Ascending aorta (tissue), 2 donors: ENCODE results near the gene SLC43A1. TPM values are rescaled to one million over a fixed set of nuclear protein-coding genes. Genes with fewer than 3 reads are reported as not detected.
A peak's percentile ranks its signal among the peaks of the same experiment; 100 is the strongest.

Experiments
- DNase-seq, 2 donors: peaks; one replicate each; pipeline ENCODE4 v3.0.0-alpha.2; 2019; ENCODE audit warnings: low spot score in 2 of 2
- H3K27ac ChIP-seq, 2 donors: fragments of 200-600 bp; sonication (generic); one replicate each; pipeline ENCODE4 v1.5.1; 2016 to 2017; ENCODE audit warnings: mild to moderate bottlenecking in 1 of 2
- H3K27me3 ChIP-seq: fragments of 200-600 bp; sonication (generic); one replicate; pipeline ENCODE4 v1.5.1; 2017
- H3K36me3 ChIP-seq, 2 donors: fragments of 200-600 bp; sonication (generic); one replicate each; pipeline ENCODE4 v1.5.1; 2016
- H3K4me1 ChIP-seq, 2 donors: fragments of 200-600 bp; sonication (generic); one replicate each; pipeline ENCODE4 v1.5.1; 2016 to 2017; ENCODE audit warnings: mild to moderate bottlenecking in 1 of 2
- H3K4me3 ChIP-seq, 2 donors: fragments of 200-600 bp; sonication (generic); one replicate each; pipeline ENCODE4 v1.5.1; 2016 to 2017; ENCODE audit warnings: mild to moderate bottlenecking in 1 of 2
- H3K9me3 ChIP-seq, 2 donors: fragments of 200-600 bp; sonication (generic); one replicate each; pipeline ENCODE4 v1.5.1; 2016
- CTCF ChIP-seq, 3 experiments: fragments of 200-600 bp in 2 of 3; fragments of 450-650 bp in 1 of 3; sonication (generic) in 2 of 3; IDR thresholded peaks; one replicate each; pipeline ENCODE4 v1.5.1; 2016 to 2019; ENCODE audit warnings: antibody characterized with exemption in 3 of 3, mild to moderate bottlenecking in 1 of 3, moderate library complexity in 1 of 3
- intact Hi-C: fragments of 100-400 bp; cut with DNase I; formaldehyde crosslinking; loops from one replicate; pipeline ENCODE4 v1.15.1; 2023
- total RNA-seq: library from RNA; depleted of rRNA; stranded (reverse); fragments of >200 nt; gene quantifications from one replicate; pipeline ENCODE4 v1.1.0, GENCODE V29; 2016

Gene SLC43A1
- total RNA-seq, 1 donor from 2014 or later: 18.4 TPM

DNA sequence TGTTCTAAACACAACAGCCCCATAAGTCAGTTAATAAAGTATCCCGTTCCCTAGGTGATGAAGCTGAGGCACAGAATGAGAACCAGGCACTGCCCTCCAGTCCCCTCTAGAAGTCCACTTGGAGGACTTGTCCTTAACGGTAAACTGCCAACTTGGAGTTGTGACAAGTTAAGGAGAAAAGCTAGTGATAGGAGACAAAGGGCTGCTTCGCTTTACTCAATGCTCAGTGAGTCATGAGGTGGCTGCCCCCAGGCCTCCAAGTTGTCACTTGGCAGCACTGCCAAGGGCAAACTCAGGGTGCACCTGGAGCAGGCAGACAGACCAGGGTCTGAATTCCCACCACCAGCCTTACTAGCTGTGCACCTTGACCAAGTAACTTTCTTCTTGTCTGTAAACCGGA, 13.5 kb downstream of the SLC43A1 start:
- TF ChIP-seq CTCF (IDR thresholded peaks at IDR 0.05): no peak
- Histone ChIP-seq H3K27me3 (no peaks in the 10 kb centered on the region), H3K36me3 (no peaks in the 10 kb centered on the region), H3K9me3 (no peaks in the 10 kb centered on the region), H3K27ac (no peak overlapping the region), H3K4me1 (peaks cover 4 to 12% of the 10 kb centered on the region in 2 donors), H3K4me3 (no peak overlapping the region)
- DNase-seq: no peak
- intact Hi-C loops: no loop called here

DNA sequence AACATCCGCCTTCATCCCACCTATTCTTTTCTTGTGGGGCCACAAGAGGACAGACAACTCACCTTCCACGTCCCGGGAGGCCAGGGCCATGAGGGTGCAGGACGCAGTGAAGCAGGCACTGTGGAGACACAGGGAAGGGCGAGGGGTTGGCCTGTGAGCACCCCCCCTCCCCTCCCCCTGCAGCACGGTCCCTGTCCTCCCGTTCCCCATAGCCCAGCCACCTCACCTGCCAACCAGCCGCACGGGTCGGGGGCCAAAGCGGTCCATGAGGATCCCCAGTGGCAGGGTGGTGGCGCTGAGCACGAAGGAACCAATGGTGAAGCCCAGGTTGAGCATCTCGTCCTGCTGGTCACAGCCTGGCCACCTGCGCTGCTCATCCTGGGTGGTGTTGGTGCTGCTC, 14.6 kb downstream of the SLC43A1 start:
- no peak for TF ChIP-seq CTCF (IDR thresholded peaks at IDR 0.05)
- Histone ChIP-seq H3K4me1 (peaks cover 4 to 12% of the 10 kb centered on the region in 2 donors), H3K36me3 (no peaks in the 10 kb centered on the region), H3K9me3 (no peaks in the 10 kb centered on the region), H3K4me3 (no peak overlapping the region), H3K27ac (peak overlapping the region; percentile 7 to 77), H3K27me3 (no peaks in the 10 kb centered on the region)
- no peak for DNase-seq
- intact Hi-C loops: no loop called here

GRCh38 chr11:57500515-57500914, 15.0 kb downstream of the SLC43A1 start:
- intact Hi-C loops: no loop called here
- Histone ChIP-seq H3K9me3 (no peaks in the 10 kb centered on the region), H3K27me3 (no peaks in the 10 kb centered on the region), H3K4me3 (no peak overlapping the region), H3K4me1 (peaks cover 4 to 12% of the 10 kb centered on the region in 2 donors), H3K27ac (peak overlapping the region in 1 of 2 donors; percentile 77), H3K36me3 (no peaks in the 10 kb centered on the region)
- TF ChIP-seq CTCF (IDR thresholded peaks at IDR 0.05): no peak
- DNase-seq: no peak

GRCh38 chr11:57499983-57500461, 15.5 kb downstream of the SLC43A1 start:
- Histone ChIP-seq H3K4me3 (peak overlapping the region; percentile 39 to 55), H3K27me3 (no peaks in the 10 kb centered on the region), H3K9me3 (no peaks in the 10 kb centered on the region), H3K27ac (peak overlapping the region; percentile 71 to 77), H3K36me3 (no peaks in the 10 kb centered on the region), H3K4me1 (peaks cover 4 to 12% of the 10 kb centered on the region in 2 donors)
- TF ChIP-seq CTCF (IDR thresholded peaks at IDR 0.05): no peak
- intact Hi-C loops: loop anchor here (2.0 to 10.0 kb wide), 3 partner anchors 15 to 175 kb away; partner anchors contain the start of genes SLC43A1, TIMM10 and TNKS1BP1
- no peak for DNase-seq

- Histone ChIP-seq H3K36me3 (no peaks in the 10 kb centered on the region), H3K27ac (peak overlapping the region; percentile 71 to 77), H3K4me3 (peak overlapping the region; percentile 39 to 55), H3K9me3 (no peaks in the 10 kb centered on the region), H3K27me3 (no peaks in the 10 kb centered on the region), H3K4me1 (peaks cover 4 to 12% of the 10 kb centered on the region in 2 donors)
- intact Hi-C loops: loop anchor here (2.0 to 10.0 kb wide), 3 partner anchors 15 to 175 kb away; partner anchors contain the start of genes SLC43A1, TIMM10 and TNKS1BP1
- no peak for TF ChIP-seq CTCF (IDR thresholded peaks at IDR 0.05)
- peak; percentile 72 to 97 for DNase-seq
These were observed 16.0 kb downstream of the SLC43A1 start for GRCh38 chr11:57499413-57499982.
